ENCODE results near the gene CEACAM4.

The CEACAM4 gene

GRCh38 chr19:41612483-41612882, 14.4 kb downstream of the CEACAM4 start:
- in situ Hi-C loops (cut with HindIII; ENCODE audit: low sequenced_read_pairs): no loop called here
- TF ChIP-seq, protein P1, sequence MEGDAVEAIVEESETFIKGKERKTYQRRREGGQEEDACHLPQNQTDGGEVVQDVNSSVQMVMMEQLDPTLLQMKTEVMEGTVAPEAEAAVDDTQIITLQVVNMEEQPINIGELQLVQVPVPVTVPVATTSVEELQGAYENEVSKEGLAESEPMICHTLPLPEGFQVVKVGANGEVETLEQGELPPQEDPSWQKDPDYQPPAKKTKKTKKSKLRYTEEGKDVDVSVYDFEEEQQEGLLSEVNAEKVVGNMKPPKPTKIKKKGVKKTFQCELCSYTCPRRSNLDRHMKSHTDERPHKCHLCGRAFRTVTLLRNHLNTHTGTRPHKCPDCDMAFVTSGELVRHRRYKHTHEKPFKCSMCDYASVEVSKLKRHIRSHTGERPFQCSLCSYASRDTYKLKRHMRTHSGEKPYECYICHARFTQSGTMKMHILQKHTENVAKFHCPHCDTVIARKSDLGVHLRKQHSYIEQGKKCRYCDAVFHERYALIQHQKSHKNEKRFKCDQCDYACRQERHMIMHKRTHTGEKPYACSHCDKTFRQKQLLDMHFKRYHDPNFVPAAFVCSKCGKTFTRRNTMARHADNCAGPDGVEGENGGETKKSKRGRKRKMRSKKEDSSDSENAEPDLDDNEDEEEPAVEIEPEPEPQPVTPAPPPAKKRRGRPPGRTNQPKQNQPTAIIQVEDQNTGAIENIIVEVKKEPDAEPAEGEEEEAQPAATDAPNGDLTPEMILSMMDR (IDR thresholded peaks at IDR 0.05; ENCODE audit: low read depth, low read length): no peak
- no peak overlapping the region for H3K4me3 ChIP-seq (ENCODE audit: low read depth, low read length)
- DNase-seq (ENCODE audit: low read depth, low spot score): no peak

DNA sequence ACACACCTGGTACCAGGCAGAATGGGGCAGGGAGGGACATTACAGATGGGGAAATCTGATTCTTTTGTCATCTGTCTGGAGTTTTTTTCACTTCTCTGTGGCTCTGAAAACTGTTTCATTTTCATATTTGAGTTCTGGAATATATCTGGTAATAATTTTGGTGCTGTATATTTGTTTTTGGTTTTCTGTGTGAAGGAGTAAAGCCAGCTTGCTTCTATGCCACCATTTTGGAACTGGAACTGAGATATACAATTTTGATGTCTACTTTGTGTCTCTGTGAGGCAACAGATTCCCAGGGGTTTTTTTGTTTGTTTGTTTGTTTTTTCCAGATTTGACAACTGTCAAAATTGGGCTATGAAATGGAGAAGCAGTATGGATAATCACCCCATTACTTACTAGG, 16.1 kb downstream of the CEACAM4 start:
- TF ChIP-seq, protein P1 (IDR thresholded peaks at IDR 0.05; ENCODE audit: low read depth, low read length): no peak
- H3K4me3 ChIP-seq (ENCODE audit: low read depth, low read length): no peak overlapping the region
- no peak for DNase-seq (ENCODE audit: low read depth, low spot score)
- in situ Hi-C loops (cut with HindIII; ENCODE audit: low sequenced_read_pairs): no loop called here

- DNase-seq (ENCODE audit: low read depth, low spot score): no peak
- no peak overlapping the region for H3K4me3 ChIP-seq (ENCODE audit: low read depth, low read length)
- TF ChIP-seq, protein P1 (IDR thresholded peaks at IDR 0.05; ENCODE audit: low read depth, low read length): no peak
- in situ Hi-C loops (cut with HindIII; ENCODE audit: low sequenced_read_pairs): no loop called here
Observed at GRCh38 chr19:41607668-41608067, 19.2 kb downstream of the CEACAM4 start.

DNA sequence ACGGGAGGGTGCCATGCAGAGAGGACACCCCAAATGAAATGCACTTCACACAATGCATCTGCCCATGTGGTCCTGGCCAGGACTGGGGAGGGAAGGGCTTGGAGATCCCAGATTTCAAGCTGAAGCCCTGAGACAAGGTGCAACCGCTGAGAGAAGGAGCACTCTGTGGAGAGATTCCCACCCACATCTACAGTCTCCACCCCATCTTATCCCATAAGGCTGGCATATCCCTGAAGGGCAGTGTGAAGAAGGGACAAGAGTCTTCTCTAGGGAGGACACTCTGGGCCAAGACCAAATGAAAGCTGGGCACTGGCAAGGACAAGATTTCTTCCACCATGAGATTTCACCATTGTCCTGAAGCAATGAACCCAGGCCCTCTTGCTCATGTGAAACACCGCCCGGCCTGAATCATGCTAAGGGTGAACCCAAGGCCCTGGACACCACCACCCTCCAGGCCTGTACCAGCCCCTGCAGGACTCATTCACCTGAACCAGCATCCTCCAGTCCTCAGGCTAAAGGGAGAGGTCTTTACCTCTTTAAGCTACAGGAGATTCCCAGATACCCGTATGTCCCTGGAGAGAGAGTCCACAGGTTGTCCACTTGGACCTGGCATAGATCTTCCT, 20.5 kb downstream of the CEACAM4 start:
- no peak for DNase-seq (ENCODE audit: low read depth, low spot score)
- no peak overlapping the region for H3K4me3 ChIP-seq (ENCODE audit: low read depth, low read length)
- TF ChIP-seq, protein P1 (IDR thresholded peaks at IDR 0.05; ENCODE audit: low read depth, low read length): no peak
- in situ Hi-C loops (cut with HindIII; ENCODE audit: low sequenced_read_pairs): no loop called here

- in situ Hi-C loops (cut with HindIII; ENCODE audit: low sequenced_read_pairs): no loop called here
- no peak for DNase-seq (ENCODE audit: low read depth, low spot score)
- no peak overlapping the region for H3K4me3 ChIP-seq (ENCODE audit: low read depth, low read length)
- TF ChIP-seq, protein P1 (IDR thresholded peaks at IDR 0.05; ENCODE audit: low read depth, low read length): no peak
Observed at GRCh38 chr19:41604831-41605230, 22.0 kb downstream of the CEACAM4 start.

- no peak for DNase-seq (ENCODE audit: low read depth, low spot score)
- no peak overlapping the region for H3K4me3 ChIP-seq (ENCODE audit: low read depth, low read length)
- in situ Hi-C loops (cut with HindIII; ENCODE audit: low sequenced_read_pairs): no loop called here
- TF ChIP-seq, protein P1 (IDR thresholded peaks at IDR 0.05; ENCODE audit: low read depth, low read length): no peak
Observed at GRCh38 chr19:41601771-41602170, 25.1 kb downstream of the CEACAM4 start.
